HG03378 (cell line): ENCODE results near the gene OLIG2.

Experiments used
- ATAC-seq: cut with Tn5 transposase; IDR thresholded peaks from one replicate; pipeline ENCODE4 v1.9.1; 2021; ENCODE audit warnings: mild to moderate bottlenecking, moderate library complexity; ENCODE audit not compliant: unreplicated experiment

The OLIG2 gene

DNA sequence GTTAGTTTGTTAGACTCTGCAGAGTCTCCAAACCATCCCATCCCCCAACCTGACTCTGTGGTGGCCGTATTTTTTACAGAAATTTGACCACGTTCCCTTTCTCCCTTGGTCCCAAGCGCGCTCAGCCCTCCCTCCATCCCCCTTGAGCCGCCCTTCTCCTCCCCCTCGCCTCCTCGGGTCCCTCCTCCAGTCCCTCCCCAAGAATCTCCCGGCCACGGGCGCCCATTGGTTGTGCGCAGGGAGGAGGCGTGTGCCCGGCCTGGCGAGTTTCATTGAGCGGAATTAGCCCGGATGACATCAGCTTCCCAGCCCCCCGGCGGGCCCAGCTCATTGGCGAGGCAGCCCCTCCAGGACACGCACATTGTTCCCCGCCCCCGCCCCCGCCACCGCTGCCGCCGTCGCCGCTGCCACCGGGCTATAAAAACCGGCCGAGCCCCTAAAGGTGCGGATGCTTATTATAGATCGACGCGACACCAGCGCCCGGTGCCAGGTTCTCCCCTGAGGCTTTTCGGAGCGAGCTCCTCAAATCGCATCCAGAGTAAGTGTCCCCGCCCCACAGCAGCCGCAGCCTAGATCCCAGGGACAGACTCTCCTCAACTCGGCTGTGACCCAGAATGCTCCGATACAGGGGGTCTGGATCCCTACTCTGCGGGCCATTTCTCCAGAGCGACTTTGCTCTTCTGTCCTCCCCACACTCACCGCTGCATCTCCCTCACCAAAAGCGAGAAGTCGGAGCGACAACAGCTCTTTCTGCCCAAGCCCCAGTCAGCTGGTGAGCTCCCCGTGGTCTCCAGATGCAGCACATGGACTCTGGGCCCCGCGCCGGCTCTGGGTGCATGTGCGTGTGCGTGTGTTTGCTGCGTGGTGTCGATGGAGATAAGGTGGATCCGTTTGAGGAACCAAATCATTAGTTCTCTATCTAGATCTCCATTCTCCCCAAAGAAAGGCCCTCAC is at the start of gene OLIG2:
Gene OLIG2, plus strand, starts transcription at position 447 of the 954 bp plus-strand sequence. CDS start 928 bp downstream, outside the sequence.
- no peak for ATAC-seq

DNA sequence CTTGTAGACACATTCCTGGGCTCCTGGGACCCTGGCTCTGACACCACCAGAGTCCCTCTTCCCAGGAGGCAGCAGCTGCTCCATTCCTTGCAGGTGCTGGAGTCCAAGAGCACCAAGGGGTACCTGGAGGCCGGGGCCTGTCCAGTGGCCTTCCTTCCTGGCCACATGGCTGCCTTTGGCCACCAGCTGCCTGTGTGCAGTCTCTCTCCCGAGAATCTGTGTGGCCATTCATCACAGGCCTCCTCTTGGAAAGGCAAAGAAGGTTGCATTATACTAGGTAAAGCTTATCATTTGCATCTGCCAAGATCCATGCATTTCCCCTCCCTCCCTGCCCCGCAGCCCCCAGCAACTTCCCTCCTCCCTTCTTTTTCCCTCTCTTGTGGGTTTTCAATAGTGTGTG is 48.9 kb upstream of the OLIG2 start:
- no peak for ATAC-seq

DNA sequence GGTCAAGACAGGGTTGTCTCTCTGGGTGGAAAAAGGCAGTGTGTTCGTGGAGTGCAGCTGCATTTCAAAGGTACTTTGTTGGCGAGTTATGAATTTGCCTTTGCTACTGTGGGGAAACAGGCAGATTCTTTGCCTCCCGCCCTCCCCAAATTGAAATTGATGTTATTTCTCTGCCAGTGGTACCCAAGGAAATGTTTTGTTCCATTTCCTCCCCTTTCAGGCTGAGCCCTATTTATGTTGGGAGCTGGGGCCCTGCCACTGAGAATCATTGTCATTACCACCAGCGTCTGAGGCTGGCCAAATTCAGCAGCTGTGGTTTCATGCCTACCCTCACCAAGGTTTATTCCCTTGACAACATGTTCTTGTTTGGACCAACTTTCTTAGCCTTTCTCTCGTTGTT is 48.5 kb upstream of the OLIG2 start:
- ATAC-seq, result no peak

DNA sequence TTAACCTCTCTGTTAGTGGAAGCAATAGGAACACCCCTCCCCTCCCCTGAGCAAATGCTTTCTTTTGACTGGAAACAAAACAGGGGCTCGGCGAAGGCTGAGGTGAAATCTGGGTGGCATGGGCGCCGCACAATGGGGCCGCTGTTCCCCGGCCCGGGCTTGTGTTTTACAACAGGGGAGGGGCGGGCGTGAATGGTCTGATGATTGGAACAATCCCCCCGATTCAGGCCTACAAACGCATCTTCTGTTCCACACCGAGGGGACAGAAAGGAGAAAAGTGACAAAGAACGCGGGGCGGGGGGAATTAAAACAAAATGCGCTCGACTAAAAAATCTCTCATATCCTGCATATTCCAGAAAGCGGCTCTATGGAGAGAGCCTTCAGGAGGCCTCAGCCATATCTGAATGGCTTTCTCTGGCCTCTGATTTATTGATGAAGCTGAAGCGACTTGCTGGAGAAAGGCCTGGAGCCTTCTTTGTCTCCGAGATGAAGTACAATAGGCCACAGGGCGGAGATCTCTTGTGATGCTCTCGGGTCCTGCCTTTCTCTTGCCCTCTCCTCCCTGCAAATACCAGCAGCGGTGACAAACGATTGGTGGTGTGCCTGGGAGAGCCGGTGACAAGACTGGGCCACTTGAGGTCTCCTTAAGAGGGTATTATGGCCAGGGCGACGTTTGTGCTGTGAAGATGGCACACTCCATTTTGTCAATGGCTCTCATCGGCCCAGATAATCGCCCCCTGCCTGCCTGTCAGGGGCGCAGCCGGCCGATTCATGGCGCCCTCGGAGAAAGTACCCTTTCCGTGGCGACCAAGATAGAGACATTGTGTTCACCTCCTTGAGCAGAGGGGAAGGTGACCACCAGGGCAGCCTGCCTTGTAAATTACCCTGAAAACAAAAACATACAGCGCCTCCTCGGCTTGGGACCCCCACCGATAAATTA is 47.1 kb upstream of the OLIG2 start:
- no peak for ATAC-seq

DNA sequence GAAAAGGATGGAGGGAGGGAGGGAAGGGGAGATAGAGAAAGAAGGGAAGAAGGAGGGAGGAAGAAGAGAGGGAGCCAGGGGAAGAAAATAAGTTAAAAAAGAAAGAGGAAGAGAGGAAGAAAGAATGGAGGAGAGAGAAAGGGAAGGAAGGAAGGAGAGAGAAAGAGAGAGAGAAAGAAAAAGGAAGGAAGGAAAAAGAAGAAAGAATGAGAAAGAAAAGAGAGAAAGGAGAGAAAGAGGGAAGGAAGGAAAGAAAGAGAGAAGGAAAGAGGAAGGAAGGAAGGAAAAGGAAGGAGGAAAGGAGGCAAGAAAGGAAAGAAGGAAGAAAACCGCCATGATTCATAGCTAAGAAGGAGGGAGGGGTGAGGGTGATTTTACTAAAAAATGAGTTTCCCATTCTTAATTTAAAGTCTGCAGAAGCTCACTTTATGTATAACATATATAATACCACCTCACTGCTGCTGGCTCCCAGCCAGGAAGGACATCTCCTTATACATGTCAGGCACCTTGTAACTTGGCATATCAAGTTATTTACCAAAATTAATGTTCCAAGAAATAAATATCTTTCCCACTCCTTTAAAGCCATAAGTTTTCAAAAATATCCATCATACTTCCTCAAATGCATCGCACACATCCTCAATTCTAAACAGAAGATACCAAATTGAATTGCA is 46.0 kb upstream of the OLIG2 start:
- no peak for ATAC-seq

DNA sequence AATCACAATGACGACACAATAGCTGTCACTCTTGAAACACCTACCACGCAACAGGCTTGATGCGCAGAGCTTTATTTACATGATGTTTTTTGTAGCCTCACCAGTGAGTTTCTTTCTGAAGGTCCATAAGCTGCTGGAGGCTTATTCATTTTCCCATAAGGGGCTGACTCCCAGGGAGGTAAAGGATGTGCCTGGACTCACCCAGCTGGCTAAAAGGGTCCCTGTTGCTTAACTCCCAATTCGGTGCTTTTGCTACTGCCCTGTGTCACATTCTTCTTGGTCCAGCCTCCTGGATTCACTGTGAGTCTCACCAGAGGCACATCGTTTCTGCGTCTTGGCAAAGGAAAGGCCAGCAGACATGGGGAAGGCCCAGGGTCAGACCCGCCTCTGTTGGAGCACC is 44.6 kb upstream of the OLIG2 start:
- no peak for ATAC-seq

DNA sequence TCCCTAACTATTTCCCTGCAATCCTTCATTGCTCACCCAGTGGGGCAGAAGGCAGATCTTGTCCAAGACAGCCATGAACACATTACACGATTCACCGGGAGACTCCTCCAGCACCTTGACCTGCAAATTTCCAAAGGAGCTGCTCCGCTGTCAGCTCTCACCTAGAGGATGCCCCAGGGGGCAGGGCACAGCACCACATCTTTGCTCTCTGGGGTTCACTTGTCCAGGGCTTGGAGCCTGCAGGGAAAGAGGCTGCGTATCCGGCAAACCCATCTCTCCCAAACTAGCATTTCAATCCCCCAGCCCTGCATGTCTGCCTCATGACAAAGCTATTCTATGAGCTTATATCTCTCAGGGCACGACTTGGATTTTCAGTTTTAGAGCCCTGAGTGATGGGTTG is 35.1 kb upstream of the OLIG2 start:
- no peak for ATAC-seq

DNA sequence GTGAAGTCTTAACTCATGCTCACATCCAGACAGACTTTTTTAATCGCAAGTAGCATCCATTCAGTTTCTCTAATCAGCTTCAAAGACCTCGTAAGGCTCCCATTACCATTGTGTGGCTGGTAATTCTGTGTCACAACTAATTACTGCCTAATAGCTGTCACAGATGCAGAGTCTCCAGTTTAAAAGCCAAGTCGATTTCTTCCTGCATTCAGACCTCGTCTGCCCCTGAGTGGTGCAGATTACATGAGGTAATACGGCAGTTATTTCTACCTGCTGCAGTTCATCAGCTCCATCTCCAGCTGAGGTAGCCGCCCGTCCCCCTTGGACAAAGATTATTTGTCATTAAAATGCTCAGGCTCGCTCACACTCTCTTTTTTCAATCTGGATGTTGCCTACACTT is 34.4 kb upstream of the OLIG2 start:
- no peak for ATAC-seq

DNA sequence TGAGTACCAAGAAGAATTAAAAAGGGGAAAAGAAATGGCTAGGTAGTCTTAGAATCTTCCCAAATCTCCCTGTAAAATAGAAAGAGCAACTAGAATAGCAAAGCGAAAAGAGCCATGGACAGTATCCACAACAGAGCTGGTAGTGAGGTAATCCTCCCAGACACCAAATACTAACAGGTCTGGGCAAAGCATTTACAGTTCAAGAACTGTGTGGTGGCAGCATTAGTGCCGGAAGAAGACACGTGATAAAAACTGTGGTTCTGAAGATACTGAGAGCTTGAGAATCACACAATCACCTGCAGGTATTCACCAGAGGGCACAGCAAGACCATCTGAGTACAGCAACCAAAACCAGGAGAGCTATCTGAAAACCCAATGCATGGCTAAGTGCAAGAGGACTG is 31.8 kb upstream of the OLIG2 start:
- no peak for ATAC-seq

DNA sequence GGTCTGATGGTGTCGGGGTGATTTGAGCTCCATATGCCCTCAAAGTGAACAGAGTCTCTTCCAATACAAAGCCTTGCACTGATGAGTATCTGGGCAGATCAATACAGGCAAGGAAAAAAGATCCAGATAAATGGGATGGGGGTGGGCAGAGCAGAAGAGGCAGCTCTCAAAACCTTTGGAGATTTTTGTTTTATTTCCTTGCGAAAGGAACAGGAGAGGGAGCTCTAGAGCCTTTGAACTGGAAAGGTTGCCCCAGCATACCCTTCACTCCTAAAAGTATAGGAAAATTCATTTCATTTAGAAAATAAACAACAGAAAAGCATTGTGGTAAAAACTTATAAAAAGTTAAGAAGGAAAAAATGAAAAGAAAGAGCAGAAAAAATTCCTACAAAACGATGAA is 31.4 kb upstream of the OLIG2 start:
- no peak for ATAC-seq

DNA sequence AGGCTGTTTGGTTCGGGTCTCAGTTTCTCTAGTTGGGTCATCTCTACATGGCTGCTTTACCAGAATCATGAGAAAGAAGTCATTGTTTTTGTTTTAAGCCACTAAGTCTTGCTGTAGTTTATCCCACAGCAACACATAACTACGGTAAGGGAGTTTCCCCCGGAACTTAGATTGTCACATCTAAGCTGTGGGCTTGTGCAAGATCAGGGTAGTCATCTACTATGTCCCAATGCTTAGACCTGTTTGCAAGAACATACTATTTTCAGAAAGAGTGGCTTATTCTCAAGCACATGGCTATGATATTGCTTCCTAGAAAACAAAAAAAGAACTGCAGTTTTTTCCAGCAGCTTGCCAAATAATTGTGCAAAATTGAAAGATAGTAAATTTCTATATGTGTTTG is 18.0 kb upstream of the OLIG2 start:
- no peak for ATAC-seq

DNA sequence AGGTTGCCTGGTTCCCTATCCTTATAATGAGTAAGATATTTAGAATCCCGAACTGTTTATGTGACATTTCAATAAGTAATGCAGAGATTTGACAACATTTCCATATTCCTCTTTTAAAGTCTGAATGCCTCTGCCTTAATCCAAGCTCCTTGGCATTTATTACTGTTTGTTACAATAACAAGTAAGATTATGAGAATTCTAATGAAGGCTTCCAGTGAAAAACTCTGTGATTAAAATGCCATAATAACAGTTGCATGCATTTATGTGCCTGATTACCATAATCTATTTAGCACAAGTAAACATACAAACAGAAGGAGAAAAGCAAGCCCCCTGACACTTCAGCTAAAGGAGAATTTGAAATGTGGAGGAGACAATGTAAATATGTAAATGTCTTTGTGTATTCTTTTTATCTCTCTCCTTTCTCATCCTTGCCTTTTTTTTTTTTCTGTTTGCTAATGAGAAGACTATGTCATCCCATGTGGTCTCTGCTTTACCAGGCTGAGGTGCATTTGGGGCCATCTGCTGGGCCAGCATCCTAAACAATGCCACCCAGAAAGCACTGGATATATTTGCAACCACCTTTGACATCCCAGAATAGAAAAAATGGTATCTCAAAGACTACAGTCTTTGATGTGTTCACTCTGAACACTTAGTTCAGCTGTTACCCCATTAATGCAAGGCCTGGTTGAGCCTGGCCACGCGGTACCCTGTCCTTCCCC is 17.2 kb upstream of the OLIG2 start:
- no peak for ATAC-seq

DNA sequence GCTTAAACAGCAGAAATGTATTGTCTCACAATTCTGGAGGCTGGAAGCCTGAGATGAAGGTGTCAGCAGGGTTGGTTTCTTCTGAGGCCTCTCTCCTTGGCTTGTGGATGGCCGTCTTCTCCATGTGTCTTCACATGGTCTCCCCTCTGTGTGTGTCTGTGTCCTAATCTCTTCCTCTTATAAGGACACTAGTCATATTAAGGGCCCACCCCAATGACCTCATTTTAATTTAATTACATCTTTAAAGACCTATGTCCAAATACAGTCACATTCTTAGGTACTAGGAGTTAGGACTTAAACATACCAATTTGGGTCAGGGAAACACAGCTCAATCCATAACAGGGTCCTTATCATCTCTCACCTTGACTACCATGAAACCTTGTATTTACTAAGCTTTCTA is 14.8 kb upstream of the OLIG2 start:
- ATAC-seq, result no peak

DNA sequence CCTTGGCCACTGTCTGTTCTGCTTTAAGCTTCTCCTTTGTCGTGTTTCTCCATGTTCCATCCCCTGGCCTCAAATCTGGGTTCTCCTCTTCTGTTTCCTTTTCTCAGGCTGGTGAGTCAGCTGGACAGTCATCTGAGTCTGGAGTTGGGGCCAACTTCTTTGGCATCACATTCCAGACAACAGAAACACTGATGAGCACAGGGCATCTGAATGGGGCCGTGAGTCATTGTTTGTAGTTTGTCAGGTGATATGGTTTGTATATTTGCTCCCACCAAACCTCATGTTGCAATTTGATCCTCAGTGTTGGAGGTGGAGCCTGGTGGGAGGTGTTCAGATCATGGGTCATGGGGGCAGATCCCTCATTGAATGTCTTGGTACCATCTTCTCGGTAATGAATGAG is 14.3 kb upstream of the OLIG2 start:
- ATAC-seq, result no peak

DNA sequence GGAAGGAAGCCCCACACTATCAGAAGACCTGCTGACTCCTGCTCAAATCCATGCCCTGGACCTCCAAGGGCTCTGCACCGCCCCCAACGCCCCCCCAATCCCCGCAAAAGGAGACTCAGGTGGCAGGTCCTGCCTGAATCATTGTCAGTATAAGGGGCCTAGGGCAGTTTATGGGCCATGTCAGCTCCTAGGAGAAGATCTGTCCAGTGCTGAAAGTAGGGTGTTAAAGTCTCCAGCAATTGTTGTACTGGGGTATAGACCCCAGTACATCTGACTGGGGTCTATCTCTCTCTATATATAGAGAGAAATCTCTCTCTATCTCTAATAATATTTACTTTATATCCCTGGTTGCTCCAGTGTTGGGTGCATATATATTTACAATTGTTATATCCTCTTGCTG is 12.1 kb upstream of the OLIG2 start:
- ATAC-seq, result no peak

DNA sequence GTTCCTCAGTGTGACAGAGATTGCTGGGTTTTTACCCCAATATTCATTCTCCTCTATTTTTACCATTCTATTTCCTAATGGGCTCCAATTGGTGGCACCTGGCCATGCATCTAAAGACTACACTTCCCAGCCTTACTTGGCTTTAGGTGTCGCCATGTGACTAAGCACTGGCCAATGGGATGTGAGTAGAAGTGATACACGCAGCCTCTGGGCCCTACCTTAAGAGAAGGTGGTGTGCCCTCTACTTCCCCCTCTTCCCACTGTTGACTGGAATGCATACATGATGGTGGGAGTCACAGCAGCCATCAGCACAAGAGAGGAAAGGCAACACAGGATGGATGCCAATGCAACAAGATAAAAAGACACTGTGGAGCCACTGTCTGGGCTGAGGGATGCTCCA is 11.4 kb upstream of the OLIG2 start:
- no peak for ATAC-seq

DNA sequence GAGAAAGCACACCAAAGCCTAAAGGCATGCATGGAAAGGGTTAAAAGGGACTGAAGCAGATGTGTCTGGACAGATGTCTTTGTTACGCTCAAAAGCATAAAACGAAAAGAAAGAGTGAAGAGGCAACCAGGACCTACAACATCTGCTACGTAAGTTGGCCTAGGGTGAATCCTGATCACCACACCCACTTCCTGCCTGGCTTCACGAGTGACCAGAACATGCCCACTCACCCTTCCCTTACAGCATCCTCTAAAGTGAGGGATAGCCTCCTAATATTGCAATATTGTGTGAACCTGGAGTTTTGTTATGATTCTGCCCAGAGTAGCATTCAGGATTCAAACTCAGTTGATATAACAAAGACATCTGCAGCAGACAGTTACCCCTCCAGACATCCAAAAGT is 10.6 kb upstream of the OLIG2 start:
- no peak for ATAC-seq

DNA sequence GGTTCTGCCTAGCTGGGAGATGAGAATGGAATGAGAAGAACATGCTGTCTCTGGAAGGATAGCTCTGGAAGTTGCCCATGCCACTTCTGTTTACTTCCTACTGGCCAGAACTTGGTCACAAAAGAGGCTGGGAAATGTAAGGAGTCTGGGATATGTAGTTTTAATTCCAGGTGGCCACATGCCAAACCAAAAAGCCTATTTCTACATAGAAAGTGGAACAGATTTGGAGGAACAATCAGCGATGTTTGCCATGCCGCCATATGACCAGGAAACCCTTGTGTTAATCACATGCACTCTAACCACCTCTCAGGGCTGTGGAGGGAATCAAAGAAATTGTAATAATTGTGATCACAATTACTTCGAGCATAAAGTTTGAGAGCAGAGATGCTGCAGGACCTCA is 10.0 kb upstream of the OLIG2 start:
- no peak for ATAC-seq

DNA sequence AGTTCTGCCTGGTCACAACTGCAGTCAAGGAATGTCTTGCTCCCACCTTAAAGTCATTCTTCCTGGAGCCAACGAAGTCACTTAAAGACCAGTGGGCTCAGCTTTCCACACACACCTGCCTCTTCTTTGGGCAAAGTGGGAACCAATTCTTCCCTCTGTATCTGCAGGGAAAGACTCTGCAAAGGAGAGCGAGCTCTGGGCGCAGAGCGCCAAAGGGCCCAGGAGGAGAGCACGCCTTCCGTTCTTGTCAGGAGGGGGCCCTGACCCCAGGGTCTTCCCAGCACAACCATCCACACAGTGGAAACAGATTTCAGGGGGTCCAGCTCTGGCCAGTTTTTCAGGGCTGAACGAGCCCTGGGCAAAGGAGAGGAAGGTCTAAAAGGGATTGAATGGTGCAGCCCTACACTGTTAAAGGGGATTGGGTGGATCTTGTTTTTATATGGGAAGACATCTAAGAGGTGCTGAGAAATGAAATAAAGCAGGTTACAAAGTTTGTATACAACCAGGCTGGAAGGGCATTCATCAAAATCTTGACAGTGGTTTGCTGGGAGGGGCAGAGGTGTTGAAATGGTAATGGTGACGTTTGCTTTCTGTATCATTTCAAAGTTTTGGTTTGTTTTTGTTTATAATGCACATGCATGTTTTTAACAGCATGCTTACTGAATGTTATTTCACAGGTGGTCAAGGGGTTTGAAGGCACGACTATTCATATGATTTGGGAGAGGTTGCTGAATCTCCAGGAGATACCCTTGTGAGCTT is 6.8 kb upstream of the OLIG2 start:
- no peak for ATAC-seq

DNA sequence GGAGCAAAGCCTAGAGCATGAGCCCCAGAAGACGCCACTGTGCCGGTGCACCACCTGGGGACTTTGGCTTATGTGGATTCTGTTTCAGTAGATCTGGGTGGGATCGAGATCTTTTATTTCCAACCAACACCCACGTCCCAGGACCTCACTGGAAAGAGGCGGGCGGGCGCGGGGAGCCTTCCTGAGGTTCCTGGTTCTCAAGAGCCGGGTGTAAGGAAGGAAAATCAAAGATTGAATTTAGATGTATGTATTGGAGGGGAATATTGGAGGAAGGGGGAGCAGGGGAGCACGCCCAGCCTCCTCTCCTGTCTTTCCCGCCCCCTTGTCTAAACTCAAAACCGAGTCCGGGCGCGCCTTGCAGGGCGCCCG is 6.2 kb upstream of the OLIG2 start:
- no peak for ATAC-seq
